ENCODE measurements around the gene CPEB1.
"Not testable (repeated sequence)": the region's sequence is repeated elsewhere in the genome, so short reads cannot be mapped to it uniquely, and the experiment has no call there.

The CPEB1 gene

DNA sequence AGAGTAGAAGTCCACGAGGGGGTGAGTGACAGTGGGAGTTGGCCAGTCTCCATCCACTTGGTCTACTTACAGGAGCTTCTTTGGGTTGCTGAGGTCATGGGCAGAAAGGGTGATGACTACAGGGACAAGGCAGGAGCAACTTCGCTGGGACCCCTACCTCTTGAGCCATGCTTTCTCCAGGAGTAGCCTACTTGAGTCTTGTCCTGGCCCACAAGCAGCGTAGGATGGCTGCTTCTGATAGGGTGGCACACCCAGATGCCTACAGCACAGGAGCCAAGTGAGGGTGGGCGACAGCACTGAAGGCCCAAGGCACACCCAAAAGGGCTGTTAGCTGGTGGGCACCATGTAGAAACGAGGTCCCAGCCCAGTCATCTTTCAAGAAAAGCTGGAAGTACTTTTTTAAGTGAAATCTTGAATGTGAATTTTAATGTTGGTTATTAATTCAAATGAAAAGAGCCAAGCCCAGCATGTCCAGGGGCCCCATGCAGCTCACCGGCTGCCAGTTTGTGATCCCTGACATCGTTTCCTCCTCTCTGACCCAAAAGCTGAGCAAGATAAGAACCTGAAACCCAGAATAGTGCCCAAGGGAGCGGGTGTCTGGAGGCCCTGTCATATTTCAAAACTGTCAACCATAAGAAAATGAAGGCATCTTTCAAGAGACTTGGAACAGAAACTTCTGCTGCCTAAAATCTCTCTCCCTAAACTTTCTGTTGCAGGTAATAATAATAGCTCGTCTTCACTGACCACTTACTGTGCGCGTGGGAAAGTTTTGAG lies 2.2 kb upstream of the CPEB1 start:
- DNase-seq (ENCODE audit: low spot score): no peak

DNA sequence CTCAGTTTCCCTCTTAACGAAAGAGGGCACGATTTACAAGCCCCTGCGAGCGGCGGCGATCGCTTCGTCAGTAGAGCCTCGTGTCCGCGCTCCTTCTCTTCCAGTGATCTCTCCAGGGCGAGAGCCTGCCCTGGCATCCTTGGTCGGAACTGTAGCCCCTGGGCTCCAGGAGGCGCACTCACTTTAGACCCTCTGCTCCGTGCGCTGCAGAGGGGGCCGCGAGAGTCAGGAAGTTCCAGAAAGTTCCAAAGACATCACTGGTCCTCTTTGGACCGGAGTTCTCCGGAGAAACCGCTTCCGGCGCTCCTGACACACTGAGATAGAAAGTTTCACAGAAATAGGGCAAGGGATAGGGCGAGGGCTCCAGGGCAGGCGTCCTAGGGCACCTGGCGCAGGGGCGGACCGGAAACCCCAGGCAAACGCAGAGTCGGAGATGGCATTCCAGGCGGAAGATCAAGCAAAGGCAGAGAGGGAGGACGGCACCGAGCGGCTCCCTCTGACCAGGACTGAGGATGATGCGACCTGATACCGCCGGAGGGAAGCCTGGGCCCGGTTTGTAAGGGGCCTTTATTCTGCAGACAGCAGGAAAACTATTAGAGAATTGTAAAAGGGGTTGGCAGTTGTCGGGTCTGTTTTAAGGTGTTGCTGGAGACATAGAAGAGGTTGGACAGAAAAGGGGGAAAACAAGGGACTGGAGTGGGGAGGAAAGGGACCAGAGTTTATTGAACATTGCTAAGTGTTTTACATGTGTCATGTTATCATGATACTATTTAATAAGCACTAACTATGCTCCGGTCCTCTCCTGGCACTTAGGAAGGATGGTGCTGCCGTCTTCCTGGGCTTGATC lies 1.3 kb upstream of the CPEB1 start:
- no peak for DNase-seq (ENCODE audit: low spot score)

DNA sequence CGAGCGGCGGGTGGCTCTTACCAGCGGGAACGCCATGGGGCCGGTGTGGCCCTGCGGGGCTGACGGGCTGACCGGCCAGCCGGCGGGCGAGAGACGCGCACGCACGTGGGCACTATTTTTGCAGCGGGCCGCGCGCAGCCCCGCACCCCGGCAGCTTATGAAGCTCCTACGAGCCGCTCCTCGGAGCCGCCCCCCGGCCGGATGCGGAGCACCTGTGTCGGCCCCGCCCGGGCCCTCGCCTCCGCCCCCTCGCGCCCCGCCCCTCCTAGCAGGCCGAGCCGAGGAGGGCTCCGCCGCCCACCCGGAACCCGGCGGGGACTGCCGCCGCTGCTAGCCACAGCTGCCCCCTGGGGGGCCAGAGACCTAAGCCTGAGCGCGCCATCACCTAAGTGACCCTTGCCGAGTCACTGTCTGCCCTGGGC lies 683 bp upstream of the CPEB1 start:
- no peak for DNase-seq (ENCODE audit: low spot score)

DNA sequence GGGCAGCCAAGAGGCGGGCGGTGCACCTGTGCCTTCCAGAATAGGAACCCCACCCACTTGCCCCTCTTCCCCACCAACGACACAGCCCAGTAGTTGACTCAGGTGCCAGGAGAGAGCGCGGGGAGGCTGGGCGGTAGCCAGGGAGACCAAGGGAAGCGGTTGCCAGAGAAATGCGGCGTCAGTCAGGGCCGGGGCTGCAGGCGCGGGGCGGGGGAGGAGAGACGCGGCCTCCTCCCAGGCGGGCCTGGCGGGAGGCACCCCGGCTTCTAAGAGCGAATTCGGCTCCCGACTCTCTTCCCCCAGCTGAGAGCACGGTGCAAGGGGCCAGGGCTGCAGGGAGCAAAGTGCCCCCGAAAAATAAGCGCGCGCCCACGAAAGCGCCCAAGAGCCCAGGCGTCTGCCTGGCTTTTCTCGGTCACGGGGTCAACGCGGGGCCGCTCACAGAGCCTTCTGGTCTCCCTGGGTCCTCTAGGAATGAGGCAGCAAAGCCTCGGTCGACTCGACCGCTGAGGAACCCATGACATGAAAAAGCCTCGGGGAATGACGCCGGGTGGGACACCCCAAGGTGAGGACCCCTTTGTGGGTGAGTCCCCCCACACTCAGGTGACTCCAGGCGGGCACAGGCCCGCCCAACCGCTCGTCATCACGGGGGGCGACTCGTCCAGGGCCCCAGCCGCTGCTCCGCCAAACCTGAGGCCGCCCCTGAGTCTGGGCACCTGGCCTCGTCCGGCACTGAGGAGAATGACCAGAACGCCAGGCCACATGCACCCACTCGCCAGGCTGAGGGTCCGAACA lies 716 bp downstream of the CPEB1 start:
- DNase-seq (ENCODE audit: low spot score): no peak

DNA sequence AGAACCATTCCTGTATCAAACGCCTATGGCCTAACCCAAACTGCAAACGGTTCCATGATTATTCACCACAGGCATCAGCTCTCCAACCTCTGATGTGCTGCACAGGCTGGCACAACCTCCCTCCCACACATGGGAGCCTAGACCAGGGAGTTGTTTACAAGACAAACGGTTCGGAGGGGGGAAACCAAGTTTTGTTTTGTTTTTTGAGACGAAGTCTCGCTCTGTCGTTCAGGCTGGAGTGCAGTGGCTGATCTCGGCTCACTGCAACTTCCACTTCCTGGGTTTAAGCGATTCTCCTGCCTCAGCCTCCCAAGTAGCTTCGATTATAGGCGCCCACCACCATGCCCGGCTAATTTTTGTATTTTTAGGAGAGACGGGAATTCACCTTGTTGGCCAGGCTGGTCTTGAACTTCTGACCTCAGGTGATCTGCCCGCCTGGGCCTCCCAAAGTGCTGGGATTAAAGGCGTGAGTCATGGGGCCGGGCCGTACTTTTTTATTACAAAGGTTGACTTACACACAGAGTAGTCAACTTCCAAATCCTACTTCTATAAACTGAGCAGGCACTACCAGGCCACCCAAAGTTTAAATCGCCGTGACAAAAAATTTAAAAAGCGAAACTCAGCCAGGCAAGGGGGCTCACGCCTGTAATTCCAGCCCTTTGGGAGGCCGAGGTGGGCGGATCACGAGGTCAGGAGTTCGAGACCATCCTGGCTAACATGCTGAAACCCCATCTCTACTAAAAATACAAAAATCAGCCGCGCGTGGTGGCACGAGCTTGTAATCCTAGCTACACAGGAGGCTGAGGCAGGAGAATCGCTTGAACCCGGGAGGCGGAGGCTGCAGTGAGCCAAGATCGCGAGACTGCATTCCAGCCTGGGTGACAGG lies 2.0 kb downstream of the CPEB1 start:
- not testable (repeated sequence) for DNase-seq (ENCODE audit: low spot score)

DNA sequence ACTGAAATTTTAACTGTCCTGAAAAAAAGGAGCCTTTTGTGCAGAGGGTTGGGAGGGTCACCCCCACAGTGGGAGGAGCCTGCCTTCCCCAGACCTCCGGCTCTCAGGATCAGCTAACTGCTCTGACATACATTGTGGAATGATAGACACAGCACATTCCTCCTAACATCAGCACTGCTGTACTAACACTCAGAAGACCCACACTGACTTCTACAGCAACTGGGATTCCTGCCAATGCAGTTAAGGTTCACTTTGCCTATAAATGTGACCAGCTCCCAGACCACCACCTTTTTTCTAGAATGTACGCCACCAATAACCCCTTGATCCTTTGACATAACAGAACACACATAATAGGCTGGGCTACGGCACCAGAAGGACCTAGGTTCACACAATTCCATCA lies 3.2 kb downstream of the CPEB1 start:
- no peak for DNase-seq (ENCODE audit: low spot score)

DNA sequence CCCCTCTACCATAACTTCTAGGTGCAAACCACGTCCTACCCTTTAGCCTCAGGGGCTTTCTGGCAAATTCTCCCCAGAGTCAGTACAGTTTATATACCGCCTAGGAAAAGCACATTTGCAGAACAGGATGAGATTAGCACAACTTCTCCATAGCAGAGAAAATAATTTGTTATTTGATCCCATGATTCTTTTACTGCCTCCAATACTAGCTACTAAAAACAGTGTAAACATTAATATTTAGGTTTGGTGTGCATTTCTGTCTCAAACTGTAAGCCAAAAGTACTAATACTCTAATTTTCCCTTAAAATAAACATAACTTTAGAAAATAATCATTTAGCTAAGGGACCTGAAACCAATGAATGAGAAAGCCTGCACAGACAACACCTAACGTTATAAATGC lies 4.5 kb downstream of the CPEB1 start:
- no peak for DNase-seq (ENCODE audit: low spot score)

DNA sequence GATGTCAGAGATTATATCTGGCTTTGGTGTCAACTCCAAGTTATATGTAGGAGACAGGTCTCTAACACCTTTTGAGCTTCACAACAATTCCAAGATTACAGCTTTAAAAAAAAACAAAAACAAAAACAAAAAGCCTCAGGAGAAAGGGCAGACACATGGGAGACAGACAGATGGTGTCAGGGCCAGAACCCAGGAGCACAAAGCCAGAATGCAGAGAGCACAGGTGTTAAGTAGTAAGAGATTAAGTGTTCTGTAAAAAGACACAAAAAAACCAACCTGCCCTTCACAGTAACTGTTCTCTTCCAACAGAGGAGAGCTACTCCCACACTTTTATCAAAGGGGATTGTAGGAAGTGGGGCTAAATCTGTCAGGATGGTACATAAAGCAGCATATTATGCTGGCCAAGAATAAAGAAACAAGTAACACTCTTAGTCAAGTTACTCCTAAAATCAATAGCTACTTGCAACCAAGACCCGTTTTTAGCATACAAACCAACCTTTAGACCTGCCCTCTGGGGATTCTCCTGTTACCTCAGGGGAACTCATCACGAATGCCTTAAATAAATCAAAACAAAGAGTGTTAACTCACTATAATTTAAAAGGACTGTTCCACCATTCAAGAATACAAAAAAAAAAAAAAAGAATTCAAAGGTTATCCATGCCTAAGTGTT lies 5.9 kb downstream of the CPEB1 start:
- DNase-seq (ENCODE audit: low spot score): no peak

DNA sequence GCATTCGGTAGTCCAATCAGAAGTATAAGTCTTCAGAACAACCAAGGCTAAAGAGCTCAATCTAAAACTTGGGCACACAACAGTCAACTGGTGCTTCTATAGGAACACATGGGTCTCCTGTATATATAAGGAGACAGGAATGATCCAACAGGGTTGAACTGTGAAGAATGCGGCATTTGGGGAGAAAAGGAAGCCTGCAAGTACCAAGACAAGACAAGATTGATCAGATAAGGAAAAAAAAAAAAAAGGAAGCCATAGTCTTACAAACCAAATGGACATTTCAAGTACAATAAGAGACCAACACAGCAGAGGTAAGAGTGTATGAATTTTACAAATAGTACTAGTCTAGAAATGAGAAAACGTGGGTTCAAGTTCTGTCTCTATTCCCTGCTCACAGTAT lies 6.5 kb downstream of the CPEB1 start:
- no peak for DNase-seq (ENCODE audit: low spot score)

DNA sequence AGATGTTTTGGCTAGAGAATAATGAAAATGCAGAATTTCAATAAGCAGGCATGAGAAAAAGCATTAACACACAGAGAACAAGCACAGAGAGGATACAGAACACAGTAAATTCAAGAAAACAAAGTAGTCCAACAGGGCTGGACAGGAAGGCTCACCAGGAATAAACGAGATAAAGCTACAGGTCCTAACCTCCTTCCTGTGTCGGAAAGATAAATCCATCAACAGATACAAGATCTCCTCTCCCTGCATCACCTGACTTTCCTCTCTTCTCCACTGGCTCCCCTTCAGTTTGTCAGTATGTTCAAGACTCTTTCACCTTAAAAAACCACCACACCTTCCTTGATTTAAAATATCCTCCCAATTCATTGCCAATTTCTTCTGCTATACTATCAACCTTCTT lies 11.4 kb downstream of the CPEB1 start:
- DNase-seq (ENCODE audit: low spot score): no peak

DNA sequence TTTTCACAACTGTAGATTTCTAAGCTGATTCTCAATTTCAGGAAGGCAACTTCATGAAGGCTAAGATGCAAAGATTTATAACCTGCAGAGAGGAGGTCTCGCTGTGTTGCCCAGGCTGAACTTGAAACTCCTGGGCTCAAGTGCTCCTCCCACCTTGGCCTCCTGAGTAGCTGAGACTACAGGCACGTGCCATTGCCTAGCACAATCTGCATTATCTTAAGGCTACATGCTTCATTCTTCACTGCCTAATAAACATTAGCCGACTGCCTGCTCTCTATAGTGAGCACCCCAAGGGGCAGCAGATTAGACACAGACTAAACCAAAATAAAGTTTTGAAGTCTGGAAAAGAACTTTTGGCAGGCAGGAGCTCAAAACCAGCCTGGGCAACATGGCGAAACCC lies 17.1 kb downstream of the CPEB1 start:
- DNase-seq (ENCODE audit: low spot score): no peak

DNA sequence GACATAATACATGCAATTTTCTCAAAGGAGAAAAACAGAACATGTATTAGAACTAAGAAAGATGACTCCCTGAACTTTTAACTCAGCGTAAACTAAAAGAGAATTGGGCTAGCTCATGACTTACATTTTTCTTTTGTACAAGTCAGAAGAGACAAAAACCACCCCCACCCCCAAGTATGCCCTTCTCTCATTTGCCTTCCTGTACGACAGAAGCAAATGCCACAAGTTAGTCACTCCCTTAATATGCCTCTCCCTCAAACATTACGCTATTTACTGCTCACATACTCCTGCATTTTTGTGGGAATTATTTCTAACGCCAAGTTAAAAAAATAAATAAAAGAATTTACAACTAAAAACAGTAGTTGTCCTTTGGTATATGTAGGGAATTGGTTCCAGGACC lies 22.0 kb downstream of the CPEB1 start:
- DNase-seq (ENCODE audit: low spot score): no peak

DNA sequence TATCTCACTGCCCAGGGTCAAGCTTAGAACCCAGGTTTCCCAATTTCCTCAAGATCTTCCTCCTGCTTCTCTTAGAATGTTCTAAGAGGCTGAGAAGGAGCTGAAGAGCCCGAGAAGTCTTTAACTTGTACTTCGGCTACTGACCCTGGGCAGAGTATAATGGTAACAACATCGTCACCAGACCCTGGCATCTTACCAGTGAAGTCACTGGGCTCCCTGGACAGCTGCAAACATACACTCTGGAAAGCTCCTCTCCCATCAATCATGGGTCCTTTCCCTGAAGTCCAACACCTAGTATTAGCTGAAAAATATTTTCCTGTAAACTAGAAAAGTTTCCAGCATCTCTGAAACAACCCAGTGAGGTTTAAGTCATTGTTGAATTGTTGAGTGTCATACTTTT lies 22.7 kb downstream of the CPEB1 start:
- DNase-seq (ENCODE audit: low spot score): no peak

DNA sequence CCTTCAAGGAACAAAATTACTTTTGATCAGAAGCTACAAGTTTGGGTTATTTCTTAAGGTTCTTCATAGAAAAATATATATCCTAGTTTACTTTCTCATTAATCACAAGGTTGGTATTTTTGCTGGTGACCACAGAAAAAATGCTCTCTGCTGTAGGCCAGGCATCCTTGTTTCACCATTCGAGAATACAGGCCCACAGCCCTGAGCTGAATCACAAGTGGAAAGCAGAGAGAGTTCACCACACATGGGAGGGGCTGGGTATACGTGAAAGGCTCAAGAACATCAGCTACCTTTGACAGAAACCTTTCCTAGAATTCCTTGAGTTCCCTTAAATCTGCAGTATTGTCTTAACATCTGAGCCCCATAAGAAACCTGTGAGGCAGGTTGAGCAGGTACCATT lies 23.2 kb downstream of the CPEB1 start:
- DNase-seq (ENCODE audit: low spot score): no peak

DNA sequence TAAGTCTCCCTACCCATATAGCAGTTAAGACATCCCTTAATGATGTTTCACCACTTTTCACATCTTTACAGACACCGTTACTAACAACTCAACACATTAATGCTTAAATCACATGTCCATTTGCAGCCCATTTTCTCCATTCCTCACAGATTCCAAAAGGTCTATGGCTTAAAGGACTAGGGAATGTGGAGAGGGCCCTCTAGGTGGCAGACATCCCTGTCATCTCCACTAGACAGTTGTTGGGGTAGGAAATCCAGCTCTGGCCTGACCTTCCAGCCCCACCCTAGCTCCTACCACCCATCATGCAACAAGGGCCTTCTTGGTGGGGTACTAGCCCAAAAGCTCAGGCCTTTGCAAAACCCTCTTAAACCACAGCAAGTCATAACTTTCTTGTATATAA lies 25.2 kb downstream of the CPEB1 start:
- peak; percentile 36 for DNase-seq (ENCODE audit: low spot score)

DNA sequence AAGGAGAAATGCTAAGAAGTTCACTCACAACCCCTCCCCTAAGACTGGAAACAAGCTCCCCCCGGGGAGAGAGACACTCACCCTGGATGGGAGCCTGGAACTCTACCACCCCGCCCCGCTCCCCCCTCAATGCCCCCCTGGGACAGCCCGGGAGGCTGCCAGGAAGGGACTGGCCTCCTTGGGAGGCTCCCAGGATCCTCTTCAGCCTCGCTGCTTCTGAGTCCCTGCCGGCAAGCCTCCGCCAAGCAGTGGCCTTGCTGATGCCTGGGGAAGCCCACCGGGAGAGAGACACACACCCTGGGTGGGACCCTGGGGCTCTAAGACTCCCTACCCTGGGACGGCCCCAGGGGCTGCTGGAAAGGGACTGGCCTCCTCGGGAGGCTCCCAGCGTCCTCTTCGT lies 33.4 kb downstream of the CPEB1 start:
- DNase-seq (ENCODE audit: low spot score): no peak

DNA sequence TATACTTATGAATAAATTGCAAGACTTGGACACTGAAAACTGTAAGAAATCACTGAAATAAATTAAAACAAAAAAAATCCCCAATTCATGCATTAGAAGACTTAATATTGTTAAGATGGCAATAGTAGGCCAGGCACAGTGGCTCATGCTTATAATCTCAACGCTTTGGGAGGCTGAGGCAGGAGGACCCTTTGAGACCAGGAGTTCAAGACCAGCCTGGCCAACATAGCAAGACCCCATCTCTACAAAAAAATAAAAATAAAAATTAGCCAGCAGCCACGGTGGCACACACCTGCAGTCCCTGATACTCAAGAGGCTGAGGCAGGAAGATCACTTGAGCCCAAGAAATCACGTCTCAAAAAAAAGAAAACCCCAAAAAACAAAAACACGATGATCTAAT lies 35.8 kb downstream of the CPEB1 start:
- DNase-seq (ENCODE audit: low spot score): no peak

DNA sequence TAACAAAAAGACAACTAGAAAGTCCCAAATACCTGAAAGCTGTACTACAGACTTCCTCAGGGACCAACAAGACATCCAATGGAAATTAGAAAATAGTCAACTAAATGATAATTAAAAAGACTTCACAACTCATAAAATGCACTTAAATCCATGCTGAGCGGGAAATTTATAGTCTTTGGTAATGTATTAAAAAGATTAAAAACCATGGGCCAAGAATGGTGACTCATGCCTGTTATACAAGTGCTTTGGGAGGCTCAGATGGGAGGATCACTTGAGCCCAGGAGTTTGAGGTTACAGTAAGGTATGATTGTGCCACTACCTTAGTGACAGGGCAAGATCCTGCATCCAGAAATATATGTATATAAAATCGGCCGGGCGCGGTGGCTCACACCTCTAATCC lies 45.0 kb downstream of the CPEB1 start:
- no peak for DNase-seq (ENCODE audit: low spot score)

DNA sequence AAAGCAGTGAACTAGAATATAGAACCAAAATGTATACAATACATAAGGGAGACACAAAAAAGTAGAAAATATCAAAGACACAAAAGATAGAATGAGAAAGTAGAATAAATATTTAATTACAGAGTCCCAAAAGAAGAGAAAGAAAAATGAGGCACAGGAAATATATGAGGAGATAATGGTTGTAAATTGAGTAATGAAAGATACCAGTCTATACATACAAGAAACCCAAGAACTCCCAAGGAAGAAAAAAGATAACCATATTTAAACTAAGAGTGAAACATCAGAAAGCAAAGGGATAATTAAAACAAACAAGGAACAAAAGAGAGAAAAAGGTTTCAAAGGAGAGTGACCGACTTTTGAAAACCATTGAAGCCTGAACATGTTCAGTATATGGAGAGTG lies 47.3 kb downstream of the CPEB1 start:
- no peak for DNase-seq (ENCODE audit: low spot score)

DNA sequence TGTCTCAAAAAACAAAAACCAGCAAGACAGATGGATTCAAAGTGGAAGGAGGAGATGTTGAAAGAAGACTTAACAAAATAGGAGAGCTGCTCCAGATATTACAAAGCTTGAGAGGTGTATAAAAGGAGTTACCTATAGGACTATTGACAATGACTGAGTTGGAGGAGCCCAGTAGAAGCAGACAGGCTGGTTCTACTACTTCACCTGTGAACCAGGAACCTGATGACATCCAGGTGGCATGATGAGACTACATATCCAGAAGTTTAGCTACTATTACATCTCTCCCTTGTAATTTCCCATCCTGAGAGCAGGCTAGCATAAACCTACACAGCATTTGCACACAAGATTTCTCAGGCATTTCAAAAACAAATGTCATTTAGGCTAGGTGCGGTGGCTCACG lies 49.3 kb downstream of the CPEB1 start:
- DNase-seq (ENCODE audit: low spot score): no peak

DNA sequence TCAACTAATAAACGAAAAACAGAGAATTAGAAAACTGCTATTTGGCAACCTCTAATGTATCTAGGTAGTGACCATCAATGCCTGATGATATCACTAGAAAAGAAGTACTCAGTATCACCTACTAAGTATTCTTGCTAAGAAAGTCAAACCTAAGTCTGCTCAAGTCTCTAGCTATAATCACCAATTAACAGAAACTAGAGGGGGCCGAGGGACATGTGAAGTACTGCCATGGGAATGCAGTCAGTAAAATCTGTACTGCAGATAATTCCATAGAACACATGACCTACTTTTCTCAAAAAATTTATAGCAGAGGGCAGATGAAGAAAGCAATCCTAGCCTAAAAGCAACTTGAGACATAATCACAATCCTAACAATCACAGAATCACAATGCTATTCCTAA lies 51.4 kb downstream of the CPEB1 start:
- DNase-seq (ENCODE audit: low spot score): no peak

All from HuH-7 (cell line).